GM19025 (cell line): ENCODE data around the gene CDC45.

ENCODE experiments used
- ATAC-seq: cut with Tn5 transposase; IDR thresholded peaks from one replicate; pipeline ENCODE4 v1.9.1; 2021; ENCODE audit warnings: mild to moderate bottlenecking, low read depth, moderate library complexity; ENCODE audit not compliant: unreplicated experiment

CDC45 gene

DNA sequence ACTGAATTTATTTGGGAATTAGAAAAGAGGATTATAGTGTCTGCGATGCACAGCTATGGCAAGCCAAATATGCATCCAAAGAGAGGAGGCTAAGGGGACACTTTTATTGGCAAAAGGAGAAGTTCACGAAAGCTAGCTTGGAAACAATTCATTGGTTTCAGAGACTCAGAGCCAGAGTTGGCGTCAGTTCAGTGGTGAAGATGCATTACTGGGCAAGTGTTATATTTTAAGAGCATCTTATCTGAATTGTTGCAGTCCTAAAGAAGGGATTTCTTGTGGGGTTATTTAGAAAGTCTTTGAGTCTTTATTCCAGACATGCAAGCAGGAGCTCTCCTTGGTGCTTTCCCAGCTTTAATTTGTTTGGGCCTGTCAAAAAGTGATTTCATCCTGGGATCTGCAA is 29.5 kb downstream of the CDC45 start:
- no peak for ATAC-seq

DNA sequence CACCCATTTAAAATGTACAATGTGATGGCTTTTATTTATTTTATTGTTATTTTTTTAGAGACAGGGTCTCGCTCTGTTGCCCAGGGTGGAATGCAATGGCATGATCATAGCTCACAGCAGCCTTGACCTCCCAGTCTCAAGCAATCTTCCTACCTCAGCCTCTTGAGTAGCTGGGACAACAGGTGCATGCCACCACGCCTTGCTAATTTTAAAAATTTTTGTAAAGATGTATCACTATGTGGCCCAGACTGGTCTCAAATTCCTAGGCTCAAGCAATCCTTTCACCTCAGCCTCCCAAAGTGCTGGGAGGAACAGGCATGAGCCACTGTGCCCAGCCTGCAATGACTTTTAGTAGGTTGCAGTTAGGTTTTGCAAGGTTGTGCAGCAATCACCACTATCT is 30.2 kb downstream of the CDC45 start:
- no peak for ATAC-seq

DNA sequence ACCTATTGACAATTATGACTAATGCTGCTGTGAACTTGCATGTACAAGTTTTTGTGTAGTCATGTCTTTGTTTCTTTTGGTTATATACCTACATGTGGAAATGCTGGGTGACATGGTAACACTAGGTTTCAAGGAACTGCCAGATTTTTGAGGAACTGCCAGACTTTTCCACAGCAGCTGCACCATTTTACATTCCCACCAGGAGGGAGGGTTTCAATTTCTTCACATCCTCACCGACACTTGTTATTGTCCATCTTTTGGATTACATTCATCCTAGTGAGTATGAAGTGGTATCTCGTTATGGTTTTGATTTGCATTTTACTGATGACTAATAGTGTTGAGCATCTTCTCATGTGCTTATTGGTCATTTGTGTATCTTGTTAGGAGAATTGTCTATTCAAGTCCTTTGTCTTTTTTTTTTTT is 31.2 kb downstream of the CDC45 start:
- ATAC-seq = no peak

DNA sequence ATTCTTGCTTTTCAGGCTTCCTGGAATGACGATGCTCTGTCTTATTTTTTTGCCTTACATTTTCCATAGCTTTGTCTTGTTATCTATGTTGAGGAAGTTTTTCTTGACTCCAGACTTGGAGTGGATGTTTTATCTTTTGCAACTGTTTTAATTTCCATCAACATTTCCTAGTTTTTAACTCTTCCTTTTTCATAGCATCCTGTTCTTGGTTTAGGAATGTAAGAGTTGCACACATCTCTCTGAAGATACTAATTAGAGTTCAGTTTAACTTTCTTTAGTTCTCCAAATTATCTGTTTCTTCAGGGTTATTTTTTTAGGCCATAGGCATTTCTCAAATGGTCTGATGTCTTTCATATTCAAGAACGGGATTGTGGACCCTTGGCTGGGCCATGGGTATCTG is 34.1 kb downstream of the CDC45 start:
- ATAC-seq = no peak

DNA sequence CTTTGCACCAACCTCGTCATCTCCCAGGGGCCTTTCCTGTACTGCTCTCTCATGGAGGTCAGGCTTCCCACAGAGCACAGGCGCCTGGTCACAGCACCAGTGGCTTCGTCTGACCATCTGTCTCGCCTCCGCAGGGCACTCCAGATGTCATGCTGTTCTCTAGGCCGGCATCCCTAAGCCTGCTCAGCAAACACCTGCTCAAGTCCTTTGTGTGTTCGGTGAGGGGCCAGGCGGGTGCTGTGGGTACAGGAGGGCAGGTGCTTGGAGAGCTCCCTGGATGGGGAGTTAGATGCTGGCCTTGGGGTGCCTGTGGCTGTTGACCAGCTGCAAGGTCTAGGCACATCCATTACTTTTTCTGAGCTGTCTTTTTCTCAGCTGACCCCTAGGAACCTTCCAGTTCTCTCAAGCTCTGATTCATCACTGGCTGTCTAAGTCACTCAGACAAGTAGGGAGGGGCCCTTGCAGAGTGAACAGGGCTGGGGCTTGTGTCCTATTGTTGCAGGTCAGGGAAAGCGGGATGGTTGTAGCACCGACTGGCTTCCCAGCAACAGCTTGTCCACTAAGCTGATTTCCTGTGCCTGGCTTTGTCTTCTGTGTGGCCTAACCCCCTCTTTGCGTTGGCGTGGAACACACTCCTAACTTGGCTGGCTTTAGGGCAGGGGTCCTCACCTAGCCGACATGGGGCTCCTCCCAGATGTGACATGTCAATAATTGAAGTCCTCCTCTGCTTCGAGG is 35.3 kb downstream of the CDC45 start:
- ATAC-seq = no peak

DNA sequence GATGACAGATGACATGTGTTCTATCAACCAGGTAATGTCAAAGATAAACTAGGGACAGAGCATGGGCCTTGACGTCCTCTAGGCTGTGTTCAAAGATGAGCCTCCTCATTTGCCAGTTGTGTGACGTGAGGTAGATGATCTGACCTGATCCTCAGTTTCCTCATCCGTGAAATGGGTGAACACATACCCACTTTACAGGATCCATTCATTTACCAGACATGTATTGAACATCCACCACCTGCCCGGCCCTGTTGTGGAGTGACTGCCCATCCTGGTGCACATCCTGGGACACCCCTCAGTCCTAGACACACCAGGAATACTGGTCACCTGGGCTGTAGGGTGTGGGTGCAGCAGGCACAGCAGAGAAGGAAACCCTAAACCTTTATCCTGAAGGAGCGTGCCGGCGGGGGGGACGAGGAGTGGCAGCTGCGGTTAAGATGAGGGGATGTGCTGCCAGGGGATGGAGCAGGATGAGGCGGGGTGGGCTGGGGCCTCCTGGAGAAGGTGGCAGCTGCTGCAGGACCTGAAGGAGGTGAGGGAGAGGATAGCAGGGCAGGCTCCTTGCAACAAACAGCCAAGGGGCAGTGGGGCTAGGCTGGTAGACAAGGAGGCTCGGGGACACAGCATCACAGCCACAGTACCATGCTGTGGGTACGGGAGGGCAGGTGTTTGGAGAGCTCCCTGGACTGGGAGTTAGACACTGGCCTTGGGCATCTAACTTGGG is 36.1 kb downstream of the CDC45 start:
- no peak for ATAC-seq

DNA sequence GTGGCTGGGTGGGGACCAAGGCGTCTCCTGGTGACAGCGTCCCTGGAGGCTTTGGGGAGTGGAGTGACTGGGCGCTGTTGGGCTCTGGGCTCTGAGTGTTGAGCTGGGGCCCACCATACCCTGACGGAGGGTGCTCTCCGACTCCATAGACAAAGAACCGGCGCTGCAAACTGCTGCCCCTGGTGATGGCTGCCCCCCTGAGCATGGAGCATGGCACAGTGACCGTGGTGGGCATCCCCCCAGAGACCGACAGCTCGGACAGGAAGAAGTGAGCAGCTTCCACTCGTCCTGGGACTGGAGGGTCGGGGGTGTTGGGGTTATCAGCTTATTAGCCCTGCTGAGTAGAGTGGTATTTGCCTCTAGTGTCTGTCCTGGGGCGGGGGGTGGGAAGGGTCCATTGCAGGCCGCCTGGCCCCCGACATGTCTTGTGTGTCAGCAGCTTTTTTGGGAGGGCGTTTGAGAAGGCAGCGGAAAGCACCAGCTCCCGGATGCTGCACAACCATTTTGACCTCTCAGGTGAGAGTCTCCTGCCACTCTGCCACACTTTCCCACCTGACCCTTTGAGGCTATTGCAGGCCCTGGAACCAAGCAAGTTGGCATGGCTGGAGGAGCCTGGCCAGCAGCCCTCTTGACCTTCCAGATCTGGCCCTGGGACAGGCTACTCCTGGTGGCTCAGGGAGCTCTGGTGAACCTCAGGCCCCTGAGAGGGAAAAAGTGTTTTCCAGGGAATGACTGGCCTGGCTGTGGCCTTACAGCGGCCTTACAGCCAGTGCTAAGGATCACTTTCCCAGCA is 36.9 kb downstream of the CDC45 start:
- ATAC-seq = no peak

DNA sequence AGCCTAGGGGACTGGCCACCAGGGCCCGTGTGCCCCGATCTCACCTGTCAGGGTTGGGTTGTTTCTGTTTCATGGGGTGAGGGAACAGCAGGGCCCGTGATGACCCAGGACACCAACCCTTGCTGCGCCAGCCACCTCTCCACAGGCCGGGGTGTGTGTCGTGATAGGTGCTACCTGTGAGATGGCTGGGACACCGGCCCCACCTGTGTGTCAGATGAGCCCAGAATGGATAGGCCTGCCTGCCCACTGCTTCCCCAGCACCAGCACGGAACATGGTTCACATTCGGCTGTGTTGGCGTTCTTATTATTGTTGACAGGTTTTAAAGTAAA is 37.4 kb downstream of the CDC45 start:
- ATAC-seq = no peak

DNA sequence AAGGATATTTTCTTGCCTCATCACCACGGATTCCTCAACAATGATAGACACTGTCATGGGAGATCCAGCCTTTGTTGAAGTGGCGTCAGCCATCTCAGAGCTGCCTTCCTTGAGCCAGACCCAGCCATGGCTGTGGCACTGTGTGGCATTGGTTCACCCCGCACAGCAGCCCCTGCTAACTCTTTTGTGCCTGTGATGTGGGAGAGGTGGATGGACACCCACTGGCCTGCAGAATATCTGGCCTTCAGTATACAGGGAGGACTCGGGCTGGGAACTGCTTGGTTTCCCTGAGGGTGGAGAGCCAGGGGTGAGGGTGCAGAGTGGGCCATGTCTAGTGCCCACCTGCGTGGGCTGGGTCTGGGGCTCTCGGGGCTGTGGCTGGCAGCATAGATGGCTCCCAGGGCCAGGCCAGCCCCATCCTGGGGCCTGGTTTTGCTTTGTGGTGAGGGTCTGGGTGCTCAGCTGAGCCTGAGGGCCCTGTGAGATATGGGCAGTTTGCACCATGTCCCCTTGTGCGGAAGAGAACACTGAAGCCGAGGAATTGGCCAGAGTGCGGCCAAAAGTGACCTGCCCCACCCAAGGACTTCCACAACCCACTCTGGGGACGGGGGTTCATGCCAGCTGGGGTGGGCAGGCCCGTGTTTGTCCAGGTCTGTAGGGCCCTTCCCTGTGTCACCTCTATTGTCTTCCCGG is 38.3 kb downstream of the CDC45 start:
- no peak for ATAC-seq

DNA sequence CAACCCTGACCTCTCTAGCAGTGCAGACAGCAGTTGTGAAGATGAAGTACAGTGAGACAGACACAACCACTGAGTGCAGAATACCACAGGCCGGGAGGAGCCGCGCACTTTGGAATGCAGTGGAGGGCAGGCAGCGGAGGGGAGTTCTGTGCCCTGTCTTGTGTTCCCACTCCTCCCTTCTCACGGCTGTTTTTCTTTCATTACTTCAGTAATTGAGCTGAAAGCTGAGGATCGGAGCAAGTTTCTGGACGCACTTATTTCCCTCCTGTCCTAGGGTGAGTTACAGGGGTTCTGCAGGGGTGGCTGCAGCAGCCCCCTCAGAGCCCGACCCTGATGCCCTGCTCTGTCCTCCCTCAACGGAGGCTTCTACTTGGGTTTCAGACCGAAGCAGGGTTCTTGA is 38.9 kb downstream of the CDC45 start:
- no peak for ATAC-seq

DNA sequence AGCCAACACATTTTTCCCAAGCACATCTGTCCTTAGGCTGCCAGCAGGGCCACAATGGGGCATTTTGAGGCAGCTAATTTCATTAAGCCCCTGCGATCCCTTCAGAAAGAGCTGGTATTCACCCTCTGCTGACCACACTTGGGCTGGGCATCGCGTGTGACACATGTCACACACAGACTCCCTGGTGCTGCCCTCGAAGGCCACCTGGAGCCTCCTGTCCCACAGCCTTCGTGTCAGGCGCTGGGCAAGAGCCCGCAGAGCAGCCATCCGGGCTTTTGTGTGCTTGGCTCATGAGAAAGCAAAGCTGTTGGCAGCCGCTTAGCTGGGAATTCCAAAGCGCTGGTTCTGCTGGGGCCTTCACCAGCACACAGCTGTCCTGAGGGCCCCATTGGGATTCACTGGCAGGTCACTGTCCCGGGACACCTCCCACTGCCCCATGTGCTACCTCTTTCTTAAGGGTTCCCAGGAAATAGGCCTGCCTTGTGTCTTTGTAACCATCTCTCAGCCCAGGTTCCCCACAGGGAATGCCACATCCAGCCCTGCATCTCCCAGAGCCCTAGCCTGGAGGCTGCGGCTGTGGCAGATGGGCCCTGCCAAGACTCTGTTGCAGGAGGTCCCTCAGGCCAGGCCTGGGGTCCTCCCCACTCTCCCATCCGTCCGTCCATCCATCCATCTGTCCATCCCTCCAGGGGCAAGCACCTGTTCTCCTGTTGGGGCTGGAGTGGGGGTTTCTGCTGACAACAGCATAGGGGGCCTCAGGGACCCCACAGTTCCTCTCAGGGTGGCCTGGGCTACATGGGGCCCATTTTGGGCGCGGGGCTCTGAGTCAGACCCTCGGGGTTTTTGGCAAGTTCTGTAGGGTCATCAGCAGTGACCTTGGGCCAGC is 39.6 kb downstream of the CDC45 start:
- no peak for ATAC-seq

DNA sequence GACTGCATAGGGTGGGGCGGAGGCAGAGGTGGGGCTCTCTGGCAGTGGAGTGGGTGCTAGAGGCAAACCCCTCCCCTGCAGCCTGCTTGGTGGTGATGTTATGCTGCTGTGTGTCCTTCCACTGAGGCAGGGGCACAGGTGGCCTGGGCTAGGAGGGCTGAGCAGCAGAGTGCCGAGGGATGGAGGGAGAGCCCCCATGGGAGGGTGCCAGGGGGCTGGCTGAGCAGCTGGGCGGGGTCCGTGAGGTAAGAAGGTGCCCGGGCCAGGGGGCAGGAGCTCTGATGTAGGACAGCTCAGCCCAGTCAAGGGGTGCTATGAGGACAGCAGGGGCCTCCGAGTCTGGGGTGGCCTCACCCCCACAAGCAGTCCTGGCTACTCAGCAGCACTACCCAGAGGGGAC is 40.3 kb downstream of the CDC45 start:
- ATAC-seq = no peak

DNA sequence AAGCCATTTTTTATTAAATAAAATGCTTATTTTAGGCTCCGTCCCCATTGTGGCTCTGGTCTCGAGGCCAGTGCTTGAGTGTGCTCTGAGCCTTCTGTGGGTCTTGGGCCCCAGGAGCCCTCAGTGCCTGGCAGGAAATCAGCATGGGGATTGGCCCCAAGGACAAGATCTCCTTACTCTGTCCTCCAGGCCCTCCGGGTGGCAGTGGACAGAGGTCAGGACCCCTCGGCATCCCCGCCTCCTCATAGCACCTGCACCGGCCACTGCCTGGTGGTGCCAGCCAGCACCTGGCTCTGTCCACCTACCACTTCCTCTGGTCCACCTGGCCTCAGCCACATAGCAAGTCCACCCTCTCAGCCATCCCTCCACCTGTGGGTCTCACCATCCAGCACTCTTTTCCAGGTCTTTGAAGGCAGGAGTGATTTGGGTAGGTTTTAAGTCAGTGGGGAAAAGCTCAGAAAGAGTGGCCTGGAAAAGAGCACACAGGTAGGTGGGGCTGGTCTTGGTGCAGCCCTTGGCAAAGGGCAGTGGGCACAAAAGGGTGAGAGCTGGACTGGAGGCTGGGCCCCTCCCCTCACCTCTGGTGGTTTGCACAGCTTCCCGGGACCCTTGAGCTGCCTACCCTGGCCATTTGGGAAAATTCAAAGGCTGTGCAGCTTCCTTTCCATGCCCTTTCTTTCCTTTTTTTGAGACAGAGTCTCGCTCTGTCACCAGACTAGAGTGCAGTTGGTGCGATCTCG is 41.0 kb downstream of the CDC45 start:
- ATAC-seq = no peak

DNA sequence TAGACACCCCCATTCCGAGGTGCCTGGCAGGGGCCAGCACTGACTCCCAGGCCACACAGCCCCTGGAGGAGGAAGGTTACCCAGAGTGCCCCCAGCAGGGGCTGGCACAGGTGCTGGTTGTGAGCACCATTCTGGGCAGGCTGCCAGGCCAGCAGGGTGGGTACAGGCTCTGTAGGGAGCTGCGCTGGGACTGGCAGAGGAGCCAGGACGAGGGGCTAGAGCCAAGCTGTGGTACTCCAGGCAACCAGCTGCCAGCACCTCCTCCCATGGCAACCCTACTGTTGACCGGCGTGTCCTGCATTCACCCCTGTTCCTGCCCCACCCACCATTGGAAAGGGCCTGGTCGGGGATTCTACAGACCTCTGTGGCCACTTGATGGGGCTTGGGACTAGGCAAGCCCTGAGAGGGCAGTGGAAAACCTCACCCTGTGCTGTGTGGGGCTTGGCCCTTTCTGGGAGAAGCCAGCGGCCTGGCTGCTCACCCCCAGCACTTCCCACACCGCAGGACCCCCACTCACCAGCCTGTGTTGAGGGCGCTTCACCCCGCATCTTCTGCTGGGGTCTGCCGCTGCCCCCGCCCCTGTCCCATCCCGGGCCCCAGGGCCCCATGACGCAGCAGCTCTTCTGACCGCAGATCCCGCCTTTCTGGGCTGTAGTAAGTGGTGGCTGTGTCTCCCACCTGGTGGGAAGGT is 42.6 kb downstream of the CDC45 start:
- no peak for ATAC-seq

DNA sequence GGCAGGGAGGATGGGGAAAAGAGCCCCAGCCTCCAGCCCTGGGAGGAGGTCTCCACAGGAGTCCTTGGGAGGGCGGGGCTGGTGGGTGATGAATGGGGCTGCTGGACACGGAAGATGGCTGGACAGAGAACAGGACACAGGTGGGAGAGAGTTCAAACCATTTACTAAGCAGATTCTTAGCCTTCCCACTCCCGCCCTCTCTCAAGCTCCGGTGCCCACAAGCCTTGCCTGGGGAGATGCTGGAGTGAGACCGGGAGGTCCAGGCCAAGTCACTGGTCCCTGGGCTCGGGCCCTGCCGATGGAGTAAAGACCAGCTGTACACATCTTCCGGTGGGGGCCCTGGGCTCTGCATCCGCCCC is 43.1 kb downstream of the CDC45 start:
- no peak for ATAC-seq

DNA sequence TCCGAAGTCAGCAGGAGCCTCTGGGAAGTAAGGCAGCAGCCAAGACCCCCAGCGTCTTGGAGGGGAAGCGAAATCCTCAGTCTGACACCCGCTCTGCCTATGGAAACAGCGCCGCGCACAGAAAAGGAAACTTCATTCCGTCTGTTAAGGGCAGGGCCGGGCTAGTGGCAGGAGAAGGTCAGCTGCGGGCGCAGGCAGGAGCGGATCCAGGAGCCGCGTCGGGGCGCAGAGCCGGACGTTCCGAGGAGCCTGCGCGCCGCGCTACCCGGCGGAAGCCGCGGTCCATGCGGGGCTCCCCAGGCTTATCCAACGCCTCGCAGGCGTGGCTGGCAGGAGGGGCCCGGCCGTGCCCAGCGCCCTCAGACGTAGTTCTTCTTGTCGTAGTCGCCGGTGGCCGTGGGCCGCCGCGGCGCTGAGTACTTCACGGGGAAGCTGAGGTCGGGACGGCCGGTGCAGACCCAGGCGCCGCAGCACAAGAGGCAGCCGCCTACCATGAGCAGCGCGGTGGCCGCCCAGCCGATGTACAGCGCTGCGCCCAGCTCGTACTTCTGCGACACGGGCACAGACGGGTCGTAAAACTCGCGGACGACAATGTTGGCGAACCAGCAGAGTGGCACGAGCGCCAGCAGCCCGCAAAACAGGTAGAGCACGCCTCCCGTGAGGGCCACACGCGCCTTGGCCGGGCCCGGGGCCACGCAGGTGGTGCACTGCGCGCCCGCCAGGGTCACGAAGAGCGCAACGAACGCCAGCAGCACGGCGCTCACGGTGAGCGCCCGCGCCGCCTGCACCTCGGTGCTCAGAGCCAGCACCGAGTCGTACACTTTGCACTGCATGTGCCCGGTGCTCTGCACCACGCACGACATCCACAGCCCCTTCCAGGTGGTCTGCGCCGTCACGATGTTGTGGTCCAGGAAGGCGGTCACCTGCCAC is 43.8 kb downstream of the CDC45 start:
- no peak for ATAC-seq

DNA sequence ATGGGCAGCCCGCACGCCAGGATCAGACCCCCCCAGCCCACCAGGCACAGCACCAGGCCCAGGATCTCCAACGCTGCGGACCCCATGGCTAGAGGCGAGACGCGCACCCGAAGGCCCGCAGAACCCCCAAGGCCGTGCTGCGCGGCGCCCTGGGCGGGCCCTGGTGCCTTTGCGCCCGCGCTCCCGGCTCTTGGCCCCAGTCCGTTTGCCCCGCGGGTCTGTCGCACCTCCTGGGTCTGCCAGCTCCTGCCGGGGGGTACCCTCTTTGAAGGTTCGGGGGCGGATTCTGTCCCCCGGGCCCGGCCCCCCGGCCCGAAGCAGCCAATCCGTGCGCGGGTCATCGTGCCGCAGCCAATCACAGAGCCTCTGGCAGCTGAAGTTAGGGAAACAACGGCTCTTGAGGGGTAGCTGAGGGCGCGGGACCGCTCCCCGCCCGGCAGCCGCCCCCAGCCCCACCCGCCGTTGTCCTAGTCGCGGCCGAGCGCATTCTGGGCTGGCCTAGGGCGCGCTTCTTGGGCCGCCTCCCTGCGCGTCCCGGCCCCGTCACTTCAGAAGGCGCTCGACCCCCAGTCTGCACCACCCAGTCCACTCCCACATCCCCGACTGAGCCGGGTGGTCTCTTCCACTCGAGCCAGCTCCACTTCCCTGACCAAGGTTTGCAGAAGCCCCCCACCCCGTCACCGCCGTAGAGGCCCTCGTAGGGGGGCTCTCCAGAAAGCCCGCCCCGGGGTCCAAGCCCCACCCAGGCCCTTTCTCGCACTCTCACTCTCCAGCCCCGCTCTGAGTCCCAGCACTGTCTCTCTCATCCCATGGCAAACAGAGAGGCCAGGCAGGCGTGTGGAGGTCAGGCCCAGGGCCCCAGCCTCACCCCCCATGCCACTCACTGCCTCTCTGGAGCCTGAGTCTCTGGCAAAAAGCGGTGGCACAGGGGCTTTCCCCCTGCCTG is 44.7 kb downstream of the CDC45 start, which contains the start of gene CLDN5:
Gene CLDN5, minus strand, starts transcription at position 241 of the 946 bp plus-strand sequence. Its CDS starts 155 bp downstream, at position 86.
- no peak for ATAC-seq
